OCI-LY3 (cell line): ENCODE measurements around the gene CNGA1.

Experiments used
- H2AFZ ChIP-seq: fragments of 200-600, 300-600 bp; shearing (Covaris generic); 2 replicates; pipeline ENCODE4 v1.6.0; 2014; ENCODE audit warnings: antibody characterized with exemption, low read depth, low read length
- H3K27ac ChIP-seq: fragments of 200-600, 300-600 bp; sonication (generic); 2 replicates; pipeline ENCODE4 v1.5.1; 2014; ENCODE audit warnings: mild to moderate bottlenecking, low read length, moderate library complexity, mixed read lengths
- H3K27me3 ChIP-seq: fragments of 200-600, 300-600 bp; sonication (generic); 2 replicates; pipeline ENCODE4 v1.6.1; 2014; ENCODE audit warnings: low read depth, low read length, mixed read lengths
- H3K36me3 ChIP-seq: fragments of 200-600, 300-600 bp; sonication (generic); replicated peaks from 2 replicates; pipeline ENCODE3; 2014; ENCODE audit warnings: low read depth, low read length, mixed read lengths
- H3K4me1 ChIP-seq: fragments of 300-600, 200-600 bp; sonication (generic); 2 replicates; pipeline ENCODE4 v1.6.1; 2014; ENCODE audit warnings: low read length, mixed read lengths
- H3K4me2 ChIP-seq: fragments of 200-600, 300-600 bp; sonication (generic); 2 replicates; pipeline ENCODE4 v1.6.1; 2014; ENCODE audit warnings: low read length, mixed read lengths
- H3K4me3 ChIP-seq: fragments of 300-600, 200-600 bp; sonication (generic); 2 replicates; pipeline ENCODE4 v1.5.1; 2014; ENCODE audit warnings: antibody characterized with exemption, mild to moderate bottlenecking, low read length, moderate library complexity
- H3K79me2 ChIP-seq: fragments of 300-600, 200-600 bp; shearing (Covaris generic); 2 replicates; pipeline ENCODE4 v1.6.1; 2014; ENCODE audit warnings: mild to moderate bottlenecking, low read length, mixed read lengths
- H3K9ac ChIP-seq: fragments of 300-600, 200-600 bp; shearing (Covaris generic); 2 replicates; pipeline ENCODE4 v1.6.0; 2014; ENCODE audit warnings: mild to moderate bottlenecking, low read length, moderate library complexity
- H3K9me3 ChIP-seq: fragments of 200-600, 300-600 bp; shearing (Covaris generic); 2 replicates; pipeline ENCODE4 v1.6.1; 2014; ENCODE audit warnings: low read length, mixed read lengths; ENCODE audit not compliant: insufficient read depth
- H4K20me1 ChIP-seq: fragments of 200-600, 300-600 bp; sonication (generic); 2 replicates; pipeline ENCODE4 v1.6.1; 2016; ENCODE audit warnings: low read length, mixed read lengths; ENCODE audit not compliant: insufficient read depth
- EZH2phosphoT487 ChIP-seq: fragments of 200-600 bp; shearing (Covaris generic); IDR thresholded peaks from 2 replicates; pipeline ENCODE4 v1.6.1; 2018; ENCODE audit warnings: antibody characterized with exemption, mixed run types, low read depth
- TF ChIP-seq, protein P1 (sequence below): fragments of 200-600, 300-600 bp; sonication (generic); IDR thresholded peaks from 2 replicates; pipeline ENCODE4 v1.5.1; 2014; ENCODE audit warnings: antibody characterized with exemption, low read length, low read depth

The CNGA1 gene

DNA sequence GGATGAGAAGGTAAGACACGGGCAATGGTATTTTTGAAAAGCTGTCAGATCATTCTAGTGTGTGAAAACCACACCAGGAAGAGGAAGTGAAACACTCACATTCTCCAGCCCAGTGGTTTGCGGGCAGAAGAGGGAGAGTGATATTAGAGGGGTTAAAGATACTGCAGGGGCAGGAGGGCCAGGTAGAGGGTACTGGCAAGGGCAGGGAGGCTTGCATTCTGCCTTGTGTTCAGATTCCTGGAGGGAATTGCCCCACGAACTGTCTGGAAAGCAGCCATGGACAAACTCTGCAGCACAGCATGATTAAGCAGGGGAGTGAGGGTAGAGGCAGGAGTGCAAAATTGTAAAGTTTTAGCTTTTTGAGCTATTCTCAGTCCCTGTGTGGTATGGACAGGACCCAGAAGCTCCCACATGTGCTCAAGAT is 31.0 kb upstream of the CNGA1 start:
- no peak overlapping the region for H2AFZ ChIP-seq

DNA sequence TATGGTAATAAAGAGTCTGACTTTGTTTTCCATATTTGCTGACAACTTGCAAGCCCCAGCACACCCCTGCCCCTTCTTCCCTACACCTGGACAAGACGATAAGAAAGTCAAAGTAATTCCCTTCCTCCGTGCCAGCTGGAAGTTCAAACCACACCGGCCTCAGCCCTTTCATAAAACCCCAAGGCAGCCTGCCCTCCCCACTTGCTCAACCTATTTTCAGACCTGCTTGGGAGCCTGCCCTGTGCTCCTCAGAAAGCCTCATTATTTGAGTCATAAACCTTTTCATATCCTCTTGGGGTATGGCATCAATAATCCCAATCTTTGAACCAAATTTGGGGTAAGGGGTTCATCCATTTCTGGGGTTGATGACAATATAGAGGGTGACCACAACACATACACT is 29.6 kb upstream of the CNGA1 start:
- Histone ChIP-seq H4K20me1 (no peaks in the 10 kb centered on the region), H3K79me2 (no peaks in the 10 kb centered on the region), H3K4me2 (peak overlapping the region; percentile 84), H2AFZ (no peak overlapping the region), H3K4me3 (no peak overlapping the region), H3K9me3 (no peaks in the 10 kb centered on the region), H3K4me1 (peaks cover 97% of the 10 kb centered on the region), H3K9ac (peak overlapping the region; percentile 67; the same call in 1 of the 2 replicates), H3K36me3 (no peaks in the 10 kb centered on the region), H3K27me3 (peaks cover 2% of the 10 kb centered on the region; the same call in 1 of the 2 replicates), H3K27ac (peak overlapping the region; percentile 91)
- no peak for TF ChIP-seq EZH2phosphoT487

More for the DNA sequence above, 31.0 kb upstream of the CNGA1 start:
- peak overlapping the region; percentile 84 for H3K4me2 ChIP-seq
- peaks cover 2% of the 10 kb centered on the region; the same call in 1 of the 2 replicates for H3K27me3 ChIP-seq
- peak overlapping the region; percentile 66 for H3K4me3 ChIP-seq
- no peaks in the 10 kb centered on the region for H3K79me2 ChIP-seq
- H3K9ac ChIP-seq: peak overlapping the region; percentile 67
- no peaks in the 10 kb centered on the region for H3K36me3 ChIP-seq
- peak overlapping the region; percentile 91 for H3K27ac ChIP-seq
- no peaks in the 10 kb centered on the region for H3K9me3 ChIP-seq
- 0 out of 2 replicates have a peak, but pooled peaks have one; percentile 29 for TF ChIP-seq EZH2phosphoT487
- TF ChIP-seq, protein P1, sequence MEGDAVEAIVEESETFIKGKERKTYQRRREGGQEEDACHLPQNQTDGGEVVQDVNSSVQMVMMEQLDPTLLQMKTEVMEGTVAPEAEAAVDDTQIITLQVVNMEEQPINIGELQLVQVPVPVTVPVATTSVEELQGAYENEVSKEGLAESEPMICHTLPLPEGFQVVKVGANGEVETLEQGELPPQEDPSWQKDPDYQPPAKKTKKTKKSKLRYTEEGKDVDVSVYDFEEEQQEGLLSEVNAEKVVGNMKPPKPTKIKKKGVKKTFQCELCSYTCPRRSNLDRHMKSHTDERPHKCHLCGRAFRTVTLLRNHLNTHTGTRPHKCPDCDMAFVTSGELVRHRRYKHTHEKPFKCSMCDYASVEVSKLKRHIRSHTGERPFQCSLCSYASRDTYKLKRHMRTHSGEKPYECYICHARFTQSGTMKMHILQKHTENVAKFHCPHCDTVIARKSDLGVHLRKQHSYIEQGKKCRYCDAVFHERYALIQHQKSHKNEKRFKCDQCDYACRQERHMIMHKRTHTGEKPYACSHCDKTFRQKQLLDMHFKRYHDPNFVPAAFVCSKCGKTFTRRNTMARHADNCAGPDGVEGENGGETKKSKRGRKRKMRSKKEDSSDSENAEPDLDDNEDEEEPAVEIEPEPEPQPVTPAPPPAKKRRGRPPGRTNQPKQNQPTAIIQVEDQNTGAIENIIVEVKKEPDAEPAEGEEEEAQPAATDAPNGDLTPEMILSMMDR: no peak
- no peaks in the 10 kb centered on the region for H4K20me1 ChIP-seq
- peaks cover 84% of the 10 kb centered on the region for H3K4me1 ChIP-seq

DNA sequence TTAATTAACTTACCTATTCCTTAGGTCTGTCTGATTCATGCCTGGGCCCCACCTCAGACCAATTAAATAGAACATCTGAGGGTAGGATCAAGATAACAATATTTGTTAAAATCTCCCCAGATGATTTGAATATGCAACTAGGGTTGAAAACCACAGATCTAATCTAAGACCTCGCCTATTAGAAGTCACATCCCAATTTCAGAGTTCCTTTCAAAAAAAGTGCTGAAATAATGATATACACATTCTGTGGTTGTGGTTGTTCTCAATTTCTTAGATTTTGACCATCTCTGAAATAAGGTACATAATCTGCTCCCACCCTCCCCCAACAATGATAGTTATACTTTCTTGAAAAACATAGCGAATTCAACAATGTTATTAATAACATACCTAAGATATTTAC is 27.8 kb upstream of the CNGA1 start:
- H3K4me3 ChIP-seq: peak overlapping the region; percentile 7; the same call in 1 of the 2 replicates
- H2AFZ ChIP-seq: no peak overlapping the region
- no peaks in the 10 kb centered on the region for H3K79me2 ChIP-seq
- peak overlapping the region; percentile 5; the same call in 1 of the 2 replicates for H3K9ac ChIP-seq
- TF ChIP-seq, protein P1: no peak
- H3K36me3 ChIP-seq: no peaks in the 10 kb centered on the region
- H4K20me1 ChIP-seq: no peaks in the 10 kb centered on the region
- H3K9me3 ChIP-seq: no peaks in the 10 kb centered on the region
- H3K4me2 ChIP-seq: peak overlapping the region; percentile 84
- H3K27me3 ChIP-seq: no peaks in the 10 kb centered on the region
- peaks cover 98% of the 10 kb centered on the region for H3K4me1 ChIP-seq
- H3K27ac ChIP-seq: peak overlapping the region; percentile 28; the same call in 1 of the 2 replicates

DNA sequence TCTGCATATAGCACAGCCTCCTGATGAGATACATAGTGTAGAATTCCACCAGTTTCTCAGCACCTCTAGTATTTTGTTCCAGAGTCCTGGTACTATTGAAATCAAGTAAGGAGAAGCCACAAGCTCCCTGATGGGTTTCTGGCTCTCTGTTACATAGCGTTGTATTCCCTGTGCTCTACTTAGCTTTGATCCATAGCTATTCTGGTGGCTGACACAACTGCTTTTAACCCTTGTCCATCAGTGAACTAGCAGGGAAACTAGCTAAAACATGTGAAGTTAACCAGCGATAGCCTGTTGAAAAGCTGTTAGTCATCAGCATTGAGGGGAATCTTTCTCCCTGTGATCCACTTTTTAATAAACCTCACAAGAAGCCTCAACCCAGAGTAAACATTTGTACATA is 27.0 kb upstream of the CNGA1 start:
- peak overlapping the region; percentile 55 for H3K9ac ChIP-seq
- no peaks in the 10 kb centered on the region for H3K9me3 ChIP-seq
- no peaks in the 10 kb centered on the region for H3K79me2 ChIP-seq
- no peak overlapping the region for H2AFZ ChIP-seq
- H3K36me3 ChIP-seq: no peaks in the 10 kb centered on the region
- H4K20me1 ChIP-seq: no peaks in the 10 kb centered on the region
- peak overlapping the region; percentile 26 for H3K4me3 ChIP-seq
- H3K27ac ChIP-seq: peak overlapping the region; percentile 92
- peaks cover 96% of the 10 kb centered on the region for H3K4me1 ChIP-seq
- H3K27me3 ChIP-seq: no peaks in the 10 kb centered on the region
- H3K4me2 ChIP-seq: peak overlapping the region; percentile 81
- TF ChIP-seq EZH2phosphoT487: no peak
- TF ChIP-seq, protein P1: no peak
